ENCODE measurements around the gene NXT1. TPM values are rescaled to one million over a fixed set of nuclear protein-coding genes. Genes with fewer than 3 reads are reported as not detected.

The NXT1 gene
- total RNA-seq, 1 experiment from 2014 or later = 98.0 TPM

GRCh38 chr20:23326774-23327173 is 23.8 kb upstream of the NXT1 start:
- ATAC-seq = no peak
- ChIA-PET CTCF (no interaction called here), POLR2A (ENCODE audit: unreplicated experiment) (no interaction called here)
- BruUV-seq (replicated peaks) = no TSS peak
- H3K4me3 ChIP-seq (ENCODE audit: low read length) = no peak overlapping the region
- H4K20me1 ChIP-seq (ENCODE audit: low read length) = no peaks in the 10 kb centered on the region
- no peak overlapping the region for H2AFZ ChIP-seq (ENCODE audit: low read length)
- peaks cover 22% of the 10 kb centered on the region; the same call in 1 of the 2 replicates for H3K27me3 ChIP-seq (ENCODE audit: low read length)
- no peaks in the 10 kb centered on the region for H3K36me3 ChIP-seq (ENCODE audit: low read depth, low read length)
- no peaks in the 10 kb centered on the region for H3K4me1 ChIP-seq (ENCODE audit: insufficient read depth, low read length)
- H3K9me3 ChIP-seq (ENCODE audit: low read length) = no peaks in the 10 kb centered on the region
- no peak overlapping the region for H3K27ac ChIP-seq (ENCODE audit: low read length)
- no peak overlapping the region for H3K9ac ChIP-seq (ENCODE audit: low read length)
- H3K79me2 ChIP-seq (ENCODE audit: low read length) = no peaks in the 10 kb centered on the region
- TF ChIP-seq CTCF (conservative IDR thresholded peaks at IDR 0.05; ENCODE audit: low read depth, low read length) = no peak
- no peak for TF ChIP-seq EZH2 (IDR thresholded peaks at IDR 0.05; ENCODE audit: low read length, unreplicated experiment)
- TF ChIP-seq EZH2phosphoT487 (IDR thresholded peaks at IDR 0.05; ENCODE audit: borderline replicate concordance, low read length) = no peak
- DNase-seq = no peak
- intact Hi-C loops (cut with micrococcal nuclease) = no loop called here
- H3K4me2 ChIP-seq (ENCODE audit: low read length) = no peak overlapping the region
- no peaks in the 10 kb centered on the region for H3F3A ChIP-seq (ENCODE audit: low read length, unreplicated experiment)
- H3K9me2 ChIP-seq (replicated peaks; ENCODE audit: low read length) = no peaks in the 10 kb centered on the region

- H3K36me3 ChIP-seq (ENCODE audit: low read depth, low read length) = no peaks in the 10 kb centered on the region
- intact Hi-C loops (cut with micrococcal nuclease) = no loop called here
- no peak overlapping the region for H2AFZ ChIP-seq (ENCODE audit: low read length)
- no peaks in the 10 kb centered on the region for H3K4me1 ChIP-seq (ENCODE audit: insufficient read depth, low read length)
- H3F3A ChIP-seq (ENCODE audit: low read length, unreplicated experiment) = no peaks in the 10 kb centered on the region
- no peak overlapping the region for H3K4me3 ChIP-seq (ENCODE audit: low read length)
- H4K20me1 ChIP-seq (ENCODE audit: low read length) = no peaks in the 10 kb centered on the region
- no peaks in the 10 kb centered on the region for H3K9me3 ChIP-seq (ENCODE audit: low read length)
- no peaks in the 10 kb centered on the region for H3K9me2 ChIP-seq (replicated peaks; ENCODE audit: low read length)
- no peak overlapping the region for H3K4me2 ChIP-seq (ENCODE audit: low read length)
- no peaks in the 10 kb centered on the region for H3K79me2 ChIP-seq (ENCODE audit: low read length)
- H3K27me3 ChIP-seq (ENCODE audit: low read length) = peaks cover 22% of the 10 kb centered on the region; the same call in 1 of the 2 replicates
- no TSS peak for BruUV-seq (replicated peaks)
- H3K27ac ChIP-seq (ENCODE audit: low read length) = no peak overlapping the region
- TF ChIP-seq EZH2phosphoT487 (IDR thresholded peaks at IDR 0.05; ENCODE audit: borderline replicate concordance, low read length) (no peak), EZH2 (IDR thresholded peaks at IDR 0.05; ENCODE audit: low read length, unreplicated experiment) (no peak), CTCF (conservative IDR thresholded peaks at IDR 0.05; ENCODE audit: low read depth, low read length) (no peak)
- H3K9ac ChIP-seq (ENCODE audit: low read length) = no peak overlapping the region
- ChIA-PET CTCF (no interaction called here), POLR2A (ENCODE audit: unreplicated experiment) (no interaction called here)
- ATAC-seq (no peak), DNase-seq (no peak)
These were observed 22.8 kb upstream of the NXT1 start for GRCh38 chr20:23327617-23328333.

Data from PC-3 (cell line).